HL-60 (cell line): ENCODE data around the gene TENT5A.
A peak's percentile ranks its signal among the peaks of the same experiment; 100 is the strongest.

ENCODE experiments used
- DNase-seq, 2 experiments: peaks; one replicate each; pipeline ENCODE4 v3.0.0-alpha.2; 2010 to 2020; ENCODE audit warnings: low read depth in 1 of 2, low spot score in 1 of 2
- H3K27ac ChIP-seq: fragments of 250-450 bp; sonication (Bioruptor Pico); replicated peaks from 2 replicates; pipeline ENCODE4 v1.5.1; 2020; ENCODE audit warnings: mild to moderate bottlenecking, moderate library complexity
- H3K27me3 ChIP-seq: fragments of 250-450 bp; sonication (Bioruptor Pico); 2 replicates; pipeline ENCODE4 v1.5.1; 2021; ENCODE audit warnings: mild to moderate bottlenecking, moderate library complexity; ENCODE audit not compliant: insufficient read depth, poor library complexity, severe bottlenecking
- H3K4me3 ChIP-seq: replicated peaks from 2 replicates; pipeline ENCODE4 v1.5.1; 2011; ENCODE audit warnings: mild to moderate bottlenecking, control low read depth, low read length; ENCODE audit not compliant: insufficient read depth
- GABPA ChIP-seq: IDR thresholded peaks from 2 replicates; pipeline ENCODE4 v1.6.1; 2012; ENCODE audit warnings: low read depth
- POLR2AphosphoS5 ChIP-seq: IDR thresholded peaks from 2 replicates; pipeline ENCODE4 v1.6.1; 2012; ENCODE audit warnings: low read depth
- SPI1 ChIP-seq: IDR thresholded peaks from 2 replicates; pipeline ENCODE4 v1.6.1; 2012; ENCODE audit warnings: low read depth, mild to moderate bottlenecking, borderline replicate concordance
- TF ChIP-seq, protein P1 (sequence below): IDR thresholded peaks from 2 replicates; pipeline ENCODE4 v1.6.1; 2012; ENCODE audit warnings: low read depth; ENCODE audit not compliant: insufficient replicate concordance
- TF ChIP-seq, protein P2 (sequence below): IDR thresholded peaks from one replicate; pipeline ENCODE4 v1.5.1; 2011; ENCODE audit warnings: low read length, control low read depth, inconsistent platforms; ENCODE audit not compliant: insufficient read depth

TENT5A gene

DNA sequence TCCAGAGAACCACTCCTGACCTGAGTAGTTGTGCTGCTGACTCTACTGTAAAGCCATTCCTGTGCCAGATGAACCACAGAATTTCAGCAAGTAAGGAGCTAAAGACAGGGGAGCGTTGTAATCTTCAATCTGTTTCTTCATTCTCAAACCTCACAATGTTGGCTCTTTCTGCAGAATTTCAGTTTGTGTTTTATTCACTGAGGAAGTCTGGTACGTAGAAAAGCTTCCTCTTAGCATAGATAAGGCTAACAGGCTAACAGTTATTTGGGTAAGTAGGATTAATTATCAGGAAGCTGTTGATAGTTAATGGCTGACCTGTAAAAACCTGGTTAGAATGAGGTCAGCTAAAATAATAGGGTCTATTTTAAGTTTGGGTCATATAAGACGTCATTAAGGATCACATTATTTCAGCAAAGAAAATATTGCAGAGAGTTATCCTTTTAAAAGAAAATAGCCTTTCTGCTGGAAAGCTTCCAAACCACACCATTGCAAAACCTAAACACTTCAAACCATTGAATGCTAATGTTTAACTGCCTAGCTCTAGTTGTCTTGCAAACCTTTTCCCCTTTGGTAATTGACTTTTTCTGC, 14.1 kb upstream of the TENT5A start:
- Histone ChIP-seq H3K27ac (peak overlapping the region; percentile 89), H3K4me3 (no peak overlapping the region), H3K27me3 (no peaks in the 10 kb centered on the region)
- peak; percentile 34 for TF ChIP-seq POLR2AphosphoS5
- TF ChIP-seq, protein P1, sequence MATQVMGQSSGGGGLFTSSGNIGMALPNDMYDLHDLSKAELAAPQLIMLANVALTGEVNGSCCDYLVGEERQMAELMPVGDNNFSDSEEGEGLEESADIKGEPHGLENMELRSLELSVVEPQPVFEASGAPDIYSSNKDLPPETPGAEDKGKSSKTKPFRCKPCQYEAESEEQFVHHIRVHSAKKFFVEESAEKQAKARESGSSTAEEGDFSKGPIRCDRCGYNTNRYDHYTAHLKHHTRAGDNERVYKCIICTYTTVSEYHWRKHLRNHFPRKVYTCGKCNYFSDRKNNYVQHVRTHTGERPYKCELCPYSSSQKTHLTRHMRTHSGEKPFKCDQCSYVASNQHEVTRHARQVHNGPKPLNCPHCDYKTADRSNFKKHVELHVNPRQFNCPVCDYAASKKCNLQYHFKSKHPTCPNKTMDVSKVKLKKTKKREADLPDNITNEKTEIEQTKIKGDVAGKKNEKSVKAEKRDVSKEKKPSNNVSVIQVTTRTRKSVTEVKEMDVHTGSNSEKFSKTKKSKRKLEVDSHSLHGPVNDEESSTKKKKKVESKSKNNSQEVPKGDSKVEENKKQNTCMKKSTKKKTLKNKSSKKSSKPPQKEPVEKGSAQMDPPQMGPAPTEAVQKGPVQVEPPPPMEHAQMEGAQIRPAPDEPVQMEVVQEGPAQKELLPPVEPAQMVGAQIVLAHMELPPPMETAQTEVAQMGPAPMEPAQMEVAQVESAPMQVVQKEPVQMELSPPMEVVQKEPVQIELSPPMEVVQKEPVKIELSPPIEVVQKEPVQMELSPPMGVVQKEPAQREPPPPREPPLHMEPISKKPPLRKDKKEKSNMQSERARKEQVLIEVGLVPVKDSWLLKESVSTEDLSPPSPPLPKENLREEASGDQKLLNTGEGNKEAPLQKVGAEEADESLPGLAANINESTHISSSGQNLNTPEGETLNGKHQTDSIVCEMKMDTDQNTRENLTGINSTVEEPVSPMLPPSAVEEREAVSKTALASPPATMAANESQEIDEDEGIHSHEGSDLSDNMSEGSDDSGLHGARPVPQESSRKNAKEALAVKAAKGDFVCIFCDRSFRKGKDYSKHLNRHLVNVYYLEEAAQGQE = no peak
- TF ChIP-seq SPI1 = peak; percentile 84; the same call in 1 of the 2 replicates
- DNase-seq = peak; percentile 64 to 89

DNA sequence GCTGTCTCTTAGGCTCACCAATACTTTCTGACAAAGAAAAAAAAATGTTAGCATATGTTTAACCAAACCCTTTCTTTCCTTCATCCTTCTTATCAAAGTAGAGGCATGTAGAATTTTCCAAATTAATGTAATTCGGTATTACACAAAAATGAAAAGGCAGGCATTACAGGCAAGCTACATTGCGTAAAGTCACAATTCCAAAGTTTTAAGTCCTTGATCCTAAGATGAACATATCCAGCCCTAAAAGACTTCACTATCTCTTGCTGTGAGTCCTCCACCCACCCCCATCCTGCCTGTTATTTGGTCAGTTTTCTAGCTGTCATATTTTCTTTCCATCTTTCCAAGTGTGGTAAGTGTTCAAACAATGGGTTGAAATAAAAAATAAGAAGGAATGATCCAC, 12.1 kb upstream of the TENT5A start:
- Histone ChIP-seq H3K27me3 (no peaks in the 10 kb centered on the region), H3K4me3 (no peak overlapping the region), H3K27ac (peak overlapping the region; percentile 89)
- TF ChIP-seq, protein P1 = no peak
- TF ChIP-seq, protein P2, sequence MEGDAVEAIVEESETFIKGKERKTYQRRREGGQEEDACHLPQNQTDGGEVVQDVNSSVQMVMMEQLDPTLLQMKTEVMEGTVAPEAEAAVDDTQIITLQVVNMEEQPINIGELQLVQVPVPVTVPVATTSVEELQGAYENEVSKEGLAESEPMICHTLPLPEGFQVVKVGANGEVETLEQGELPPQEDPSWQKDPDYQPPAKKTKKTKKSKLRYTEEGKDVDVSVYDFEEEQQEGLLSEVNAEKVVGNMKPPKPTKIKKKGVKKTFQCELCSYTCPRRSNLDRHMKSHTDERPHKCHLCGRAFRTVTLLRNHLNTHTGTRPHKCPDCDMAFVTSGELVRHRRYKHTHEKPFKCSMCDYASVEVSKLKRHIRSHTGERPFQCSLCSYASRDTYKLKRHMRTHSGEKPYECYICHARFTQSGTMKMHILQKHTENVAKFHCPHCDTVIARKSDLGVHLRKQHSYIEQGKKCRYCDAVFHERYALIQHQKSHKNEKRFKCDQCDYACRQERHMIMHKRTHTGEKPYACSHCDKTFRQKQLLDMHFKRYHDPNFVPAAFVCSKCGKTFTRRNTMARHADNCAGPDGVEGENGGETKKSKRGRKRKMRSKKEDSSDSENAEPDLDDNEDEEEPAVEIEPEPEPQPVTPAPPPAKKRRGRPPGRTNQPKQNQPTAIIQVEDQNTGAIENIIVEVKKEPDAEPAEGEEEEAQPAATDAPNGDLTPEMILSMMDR = no peak
- TF ChIP-seq SPI1 (no peak), GABPA (no peak), POLR2AphosphoS5 (no peak)
- no peak for DNase-seq

DNA sequence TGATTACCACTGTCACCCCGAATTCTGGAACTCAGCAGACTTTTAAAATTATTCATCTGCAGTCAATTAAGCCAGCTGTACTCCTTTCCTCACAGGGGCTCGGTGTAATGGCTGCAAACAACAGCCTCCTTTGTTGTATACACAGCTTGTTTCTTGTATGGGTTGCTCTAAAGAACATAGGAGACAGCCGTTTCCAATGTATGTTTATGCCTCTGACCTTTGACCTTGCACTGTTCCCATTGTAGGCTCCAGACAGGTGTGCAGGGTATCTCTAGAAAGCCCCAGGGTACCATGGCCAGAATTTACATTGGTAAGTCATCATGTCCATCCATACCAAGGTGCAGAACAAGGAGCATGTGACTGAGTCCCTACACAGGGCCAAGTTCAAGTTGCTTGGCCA, 11.5 kb upstream of the TENT5A start:
- Histone ChIP-seq H3K4me3 (no peak overlapping the region), H3K27ac (peak overlapping the region; percentile 89; the same call in 1 of the 2 replicates)

More for the DNA sequence above, 11.5 kb upstream of the TENT5A start:
- no peaks in the 10 kb centered on the region for H3K27me3 ChIP-seq
- TF ChIP-seq, protein P2 = no peak
- no peak for TF ChIP-seq SPI1
- TF ChIP-seq GABPA = no peak
- TF ChIP-seq, protein P1 = no peak
- DNase-seq = no peak
